PC-3 (cell line): ENCODE data around the gene TXNL4A. TPM values are rescaled to one million over a fixed set of nuclear protein-coding genes. Genes with fewer than 3 reads are reported as not detected.

Source experiments
- ATAC-seq: fragments of 200-7000 bp; cut with Tn5 transposase; 2 replicates; pipeline ENCODE4 v1.9.1; 2020; ENCODE audit warnings: mild to moderate bottlenecking, moderate library complexity
- BruUV-seq: library from RNA; stranded (reverse); fragments of 400-500 nt; replicated peaks from 2 replicates; lab custom pipeline; 2021; lab: Mats Ljungman, UMichigan
- CTCF ChIA-PET: fragments of 300-600 bp; sonication (Branson Sonifier 250); formaldehyde crosslinking; loops from one replicate; lab custom pipeline; 2022; ENCODE audit warnings: antibody characterized with exemption; lab: Charles Lee
- POLR2A ChIA-PET: fragments of 300-600 bp; sonication (Branson Sonifier 250); formaldehyde crosslinking; loops from one replicate; lab custom pipeline; 2022; ENCODE audit warnings: antibody characterized with exemption; ENCODE audit not compliant: unreplicated experiment; lab: Charles Lee
- DNase-seq: peaks from one replicate; pipeline ENCODE4 v3.0.0-alpha.2; 2015
- H2AFZ ChIP-seq: fragments of 300-600 bp; sonication (generic); 2 replicates; pipeline ENCODE4 v1.6.0; 2016; ENCODE audit warnings: antibody characterized with exemption, low read length
- H3F3A ChIP-seq: fragments of 300-600 bp; sonication (generic); one replicate; pipeline ENCODE4 v1.6.0; 2017; ENCODE audit warnings: antibody characterized with exemption, low read length, control low read depth, mild to moderate bottlenecking; ENCODE audit not compliant: unreplicated experiment
- H3K27ac ChIP-seq: fragments of 300-600 bp; sonication (generic); 2 replicates; pipeline ENCODE4 v1.5.1; 2016; ENCODE audit warnings: mild to moderate bottlenecking, low read length
- H3K27me3 ChIP-seq: fragments of 300-600 bp; sonication (generic); 2 replicates; pipeline ENCODE4 v1.6.1; 2016; ENCODE audit warnings: low read length, mixed read lengths
- H3K36me3 ChIP-seq: fragments of 300-600 bp; sonication (generic); 2 replicates; pipeline ENCODE4 v1.6.1; 2016; ENCODE audit warnings: low read depth, mixed run types, low read length, mixed read lengths
- H3K4me1 ChIP-seq: fragments of 300-600 bp; sonication (generic); 2 replicates; pipeline ENCODE4 v1.5.1; 2016; ENCODE audit warnings: low read length; ENCODE audit not compliant: insufficient read depth
- H3K4me2 ChIP-seq: fragments of 300-600 bp; sonication (generic); 2 replicates; pipeline ENCODE4 v1.6.0; 2016; ENCODE audit warnings: low read length
- H3K4me3 ChIP-seq: fragments of 300-600 bp; sonication (generic); 2 replicates; pipeline ENCODE4 v1.5.1; 2016; ENCODE audit warnings: mild to moderate bottlenecking, low read length, mixed read lengths
- H3K79me2 ChIP-seq: fragments of 300-600 bp; sonication (generic); 2 replicates; pipeline ENCODE4 v1.6.1; 2017; ENCODE audit warnings: low read length, mixed read lengths
- H3K9ac ChIP-seq: fragments of 300-600 bp; sonication (generic); 2 replicates; pipeline ENCODE4 v1.6.0; 2016; ENCODE audit warnings: mild to moderate bottlenecking, low read length
- H3K9me2 ChIP-seq: fragments of 300-600 bp; sonication (generic); replicated peaks from 2 replicates; pipeline ENCODE4 v1.6.1; 2016; ENCODE audit warnings: mixed run types, low read length, mixed read lengths
- H3K9me3 ChIP-seq: fragments of 300-600 bp; sonication (generic); 2 replicates; pipeline ENCODE4 v1.6.1; 2016; ENCODE audit warnings: low read length, mixed read lengths
- H4K20me1 ChIP-seq: fragments of 300-600 bp; sonication (generic); 2 replicates; pipeline ENCODE4 v1.6.1; 2016; ENCODE audit warnings: low read length, mixed read lengths
- EZH2 ChIP-seq: fragments of 300-600 bp; sonication (generic); IDR thresholded peaks from one replicate; pipeline ENCODE4 v1.6.1; 2017; ENCODE audit warnings: antibody characterized with exemption, mild to moderate bottlenecking, low read length; ENCODE audit not compliant: unreplicated experiment
- EZH2phosphoT487 ChIP-seq: fragments of 300-600 bp; sonication (generic); IDR thresholded peaks from 2 replicates; pipeline ENCODE4 v1.6.1; 2018; ENCODE audit warnings: mild to moderate bottlenecking, antibody characterized with exemption, low read length, borderline replicate concordance
- intact Hi-C: fragments of 100-400 bp; cut with micrococcal nuclease; formaldehyde crosslinking; loops from 2 replicates; pipeline ENCODE4 v1.9.0; 2023
- total RNA-seq: library from RNA; depleted of rRNA; stranded (reverse); fragments of >200 nt; gene quantifications from 2 replicates; pipeline ENCODE4 v1.2.3, GENCODE V29; 2014
- TF ChIP-seq, protein P1 (sequence below): fragments of 300-600 bp; sonication (generic); conservative IDR thresholded peaks from 2 replicates; pipeline ENCODE4 v1.5.1; 2017; ENCODE audit warnings: antibody characterized with exemption, low read depth, mild to moderate bottlenecking, low read length

The TXNL4A gene
- total RNA-seq, 1 experiment from 2014 or later: 159 TPM

DNA sequence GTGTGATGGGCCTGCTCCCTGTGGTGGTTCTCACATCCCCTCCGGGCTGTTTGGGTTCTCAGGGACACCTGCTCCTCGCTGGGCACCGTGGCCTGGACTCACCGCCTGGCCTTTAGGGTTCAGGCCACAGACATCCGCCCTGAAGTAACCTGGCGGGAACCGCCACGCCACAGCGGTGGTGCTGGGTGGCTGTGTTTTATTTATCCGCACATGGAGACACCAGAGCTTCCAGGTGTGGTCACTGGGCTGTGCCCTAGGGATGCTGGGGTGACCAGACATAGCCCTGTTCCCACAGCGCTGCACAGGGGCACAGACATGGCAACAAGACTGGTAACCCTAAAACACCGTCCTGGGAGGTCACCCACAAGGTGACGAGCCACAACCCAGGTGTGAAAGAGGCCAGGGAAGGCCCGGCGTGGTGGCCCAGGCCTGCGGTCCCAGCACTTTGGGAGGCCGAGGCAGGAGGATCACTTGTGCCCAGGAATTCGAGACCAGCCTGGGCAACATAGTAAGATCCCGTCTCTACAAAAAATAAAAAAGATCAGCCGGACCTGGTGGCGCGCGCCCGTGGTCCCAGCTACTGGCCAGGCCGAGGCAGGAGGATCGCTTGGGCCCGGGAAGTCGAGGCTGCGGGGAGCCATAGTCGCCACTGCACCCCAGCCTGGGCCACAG is 24.6 kb downstream of the TXNL4A start:
- H3K27me3 ChIP-seq: no peaks in the 10 kb centered on the region
- H2AFZ ChIP-seq: peak overlapping the region; percentile 65
- no peaks in the 10 kb centered on the region for H3F3A ChIP-seq
- peaks cover 5% of the 10 kb centered on the region; the same call in 1 of the 2 replicates for H3K36me3 ChIP-seq
- DNase-seq (no peak), ATAC-seq (no peak)
- H3K9me3 ChIP-seq: no peaks in the 10 kb centered on the region
- TF ChIP-seq EZH2: no peak
- no peak for TF ChIP-seq EZH2phosphoT487
- TF ChIP-seq, protein P1, sequence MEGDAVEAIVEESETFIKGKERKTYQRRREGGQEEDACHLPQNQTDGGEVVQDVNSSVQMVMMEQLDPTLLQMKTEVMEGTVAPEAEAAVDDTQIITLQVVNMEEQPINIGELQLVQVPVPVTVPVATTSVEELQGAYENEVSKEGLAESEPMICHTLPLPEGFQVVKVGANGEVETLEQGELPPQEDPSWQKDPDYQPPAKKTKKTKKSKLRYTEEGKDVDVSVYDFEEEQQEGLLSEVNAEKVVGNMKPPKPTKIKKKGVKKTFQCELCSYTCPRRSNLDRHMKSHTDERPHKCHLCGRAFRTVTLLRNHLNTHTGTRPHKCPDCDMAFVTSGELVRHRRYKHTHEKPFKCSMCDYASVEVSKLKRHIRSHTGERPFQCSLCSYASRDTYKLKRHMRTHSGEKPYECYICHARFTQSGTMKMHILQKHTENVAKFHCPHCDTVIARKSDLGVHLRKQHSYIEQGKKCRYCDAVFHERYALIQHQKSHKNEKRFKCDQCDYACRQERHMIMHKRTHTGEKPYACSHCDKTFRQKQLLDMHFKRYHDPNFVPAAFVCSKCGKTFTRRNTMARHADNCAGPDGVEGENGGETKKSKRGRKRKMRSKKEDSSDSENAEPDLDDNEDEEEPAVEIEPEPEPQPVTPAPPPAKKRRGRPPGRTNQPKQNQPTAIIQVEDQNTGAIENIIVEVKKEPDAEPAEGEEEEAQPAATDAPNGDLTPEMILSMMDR: no peak
- BruUV-seq: no TSS peak
- no peaks in the 10 kb centered on the region for H3K9me2 ChIP-seq
- intact Hi-C loops: no loop called here
- no peaks in the 10 kb centered on the region for H4K20me1 ChIP-seq
- peaks cover 31% of the 10 kb centered on the region for H3K79me2 ChIP-seq
- H3K4me2 ChIP-seq: peak overlapping the region; percentile 96
- POLR2A ChIA-PET: no interaction called here
- peaks cover 55% of the 10 kb centered on the region for H3K4me1 ChIP-seq
- H3K27ac ChIP-seq: peak overlapping the region; percentile 89
- CTCF ChIA-PET: no interaction called here
- peak overlapping the region; percentile 95 for H3K9ac ChIP-seq
- peak overlapping the region; percentile 87 for H3K4me3 ChIP-seq

DNA sequence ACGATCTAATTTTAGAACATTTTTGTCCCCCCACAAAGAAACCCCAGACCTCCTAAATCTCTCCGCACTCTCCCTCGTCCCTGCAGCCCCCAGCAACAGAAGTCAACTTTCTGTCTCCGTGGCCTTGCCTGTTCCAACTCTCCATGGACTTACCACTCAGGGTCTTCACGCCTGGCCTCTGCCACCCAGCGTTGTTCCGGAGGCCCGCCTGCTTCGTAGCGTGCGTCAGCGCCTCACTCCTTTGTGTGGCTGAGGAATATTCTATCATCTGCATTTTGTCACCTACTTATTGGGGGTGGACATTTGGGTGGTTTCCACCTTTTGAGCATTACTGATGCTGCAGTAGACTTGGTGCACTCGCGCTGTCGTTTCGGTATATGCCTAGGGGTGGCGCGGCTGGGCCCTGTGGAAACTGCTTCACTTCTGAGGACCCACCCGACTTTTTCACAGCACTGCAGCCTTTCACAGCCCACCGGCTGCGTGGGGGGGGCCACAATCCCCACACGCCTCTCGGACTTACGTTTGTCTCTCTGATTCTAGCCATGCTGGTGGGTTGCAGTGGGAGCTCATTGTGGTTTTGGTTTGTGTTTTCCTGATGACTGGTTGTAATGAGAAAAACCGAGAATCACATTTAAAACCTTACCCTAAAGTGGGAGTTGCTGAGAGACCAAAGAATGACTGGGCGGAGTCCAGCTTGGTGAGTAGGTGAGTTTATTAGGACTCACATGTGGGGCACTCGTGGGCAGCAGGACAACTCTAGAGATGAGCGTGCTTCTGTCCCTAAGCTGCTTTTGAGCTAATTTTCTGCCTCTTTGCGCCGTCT is 25.3 kb downstream of the TXNL4A start:
- CTCF ChIA-PET: no interaction called here
- Histone ChIP-seq H3K9me2 (no peaks in the 10 kb centered on the region), H3K27me3 (no peaks in the 10 kb centered on the region), H3K27ac (peak overlapping the region; percentile 89), H3K9ac (peak overlapping the region; percentile 32), H3F3A (no peaks in the 10 kb centered on the region), H2AFZ (0 out of 2 replicates have a peak overlapping the region, but pooled peaks have one; percentile 58), H3K4me2 (peak overlapping the region; percentile 96), H3K36me3 (peaks cover 4% of the 10 kb centered on the region; the same call in 1 of the 2 replicates), H3K9me3 (no peaks in the 10 kb centered on the region), H3K4me3 (no peak overlapping the region), H3K79me2 (peaks cover 31% of the 10 kb centered on the region), H3K4me1 (peaks cover 55% of the 10 kb centered on the region), H4K20me1 (no peaks in the 10 kb centered on the region)
- POLR2A ChIA-PET: no interaction called here
- TSS peak; percentile 19 for BruUV-seq
- DNase-seq (peak; percentile 71), ATAC-seq (no peak)
- TF ChIP-seq EZH2 (no peak), EZH2phosphoT487 (no peak)
- TF ChIP-seq, protein P1: no peak
- intact Hi-C loops: no loop called here
